ENCODE data around the gene PCDHGA8.

DNA sequence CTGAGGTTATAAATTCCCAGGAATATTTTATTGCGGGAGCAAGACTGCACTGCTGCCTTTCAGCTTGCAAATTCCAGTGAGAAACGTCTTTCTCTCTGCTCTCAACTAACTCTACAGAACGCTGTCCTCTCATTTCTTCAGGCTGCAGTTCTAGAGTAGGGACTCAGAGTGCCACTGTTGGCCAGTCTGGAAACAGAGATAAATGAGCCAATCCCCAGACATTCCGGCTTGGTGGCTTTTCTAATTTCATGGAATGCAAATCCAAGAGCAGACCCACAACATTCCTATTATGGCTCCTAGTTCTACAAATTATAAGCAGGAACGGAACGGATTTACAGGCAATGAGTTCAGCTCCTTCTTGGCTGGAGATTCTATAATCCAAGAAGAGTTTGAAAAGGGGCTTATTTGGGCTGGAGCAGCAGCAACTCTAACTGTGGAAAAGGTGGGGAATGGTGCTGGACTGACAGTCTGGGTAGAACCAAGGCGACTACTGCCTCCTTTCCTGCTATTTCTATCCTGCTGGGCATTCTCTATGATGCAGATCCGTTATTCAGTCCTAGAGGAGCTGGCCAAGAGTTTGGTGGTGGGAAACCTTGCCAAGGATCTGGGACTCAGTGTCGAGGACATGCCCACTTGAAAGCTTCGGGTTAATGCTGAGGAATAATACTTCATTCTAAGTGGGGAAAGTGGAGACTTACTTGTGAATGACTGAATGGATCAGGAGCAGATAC lies 47.1 kb downstream of the PCDHGA8 start:
- TF ChIP-seq ZNF565 (CRISPR knock-in tag; conservative IDR thresholded peaks at IDR 0.05; ENCODE audit: low read depth) (no peak), ZFP3 (CRISPR knock-in tag; IDR thresholded peaks at IDR 0.05) (no peak), ZC3H10 (CRISPR knock-in tag; IDR thresholded peaks at IDR 0.05) (no peak), SNAI2 (CRISPR knock-in tag; IDR thresholded peaks at IDR 0.05) (no peak), TOX (CRISPR knock-in tag; IDR thresholded peaks at IDR 0.05; ENCODE audit: borderline replicate concordance) (no peak), ESRRG (CRISPR knock-in tag; IDR thresholded peaks at IDR 0.05) (no peak), ZFP30 (CRISPR knock-in tag; IDR thresholded peaks at IDR 0.05) (no peak), RARB (CRISPR knock-in tag; IDR thresholded peaks at IDR 0.05) (no peak)
- TF ChIP-seq, protein P1, sequence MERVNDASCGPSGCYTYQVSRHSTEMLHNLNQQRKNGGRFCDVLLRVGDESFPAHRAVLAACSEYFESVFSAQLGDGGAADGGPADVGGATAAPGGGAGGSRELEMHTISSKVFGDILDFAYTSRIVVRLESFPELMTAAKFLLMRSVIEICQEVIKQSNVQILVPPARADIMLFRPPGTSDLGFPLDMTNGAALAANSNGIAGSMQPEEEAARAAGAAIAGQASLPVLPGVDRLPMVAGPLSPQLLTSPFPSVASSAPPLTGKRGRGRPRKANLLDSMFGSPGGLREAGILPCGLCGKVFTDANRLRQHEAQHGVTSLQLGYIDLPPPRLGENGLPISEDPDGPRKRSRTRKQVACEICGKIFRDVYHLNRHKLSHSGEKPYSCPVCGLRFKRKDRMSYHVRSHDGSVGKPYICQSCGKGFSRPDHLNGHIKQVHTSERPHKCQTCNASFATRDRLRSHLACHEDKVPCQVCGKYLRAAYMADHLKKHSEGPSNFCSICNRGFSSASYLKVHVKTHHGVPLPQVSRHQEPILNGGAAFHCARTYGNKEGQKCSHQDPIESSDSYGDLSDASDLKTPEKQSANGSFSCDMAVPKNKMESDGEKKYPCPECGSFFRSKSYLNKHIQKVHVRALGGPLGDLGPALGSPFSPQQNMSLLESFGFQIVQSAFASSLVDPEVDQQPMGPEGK (CRISPR knock-in tag; IDR thresholded peaks at IDR 0.05; ENCODE audit: borderline replicate concordance): no peak
- TF ChIP-seq, protein P2, sequence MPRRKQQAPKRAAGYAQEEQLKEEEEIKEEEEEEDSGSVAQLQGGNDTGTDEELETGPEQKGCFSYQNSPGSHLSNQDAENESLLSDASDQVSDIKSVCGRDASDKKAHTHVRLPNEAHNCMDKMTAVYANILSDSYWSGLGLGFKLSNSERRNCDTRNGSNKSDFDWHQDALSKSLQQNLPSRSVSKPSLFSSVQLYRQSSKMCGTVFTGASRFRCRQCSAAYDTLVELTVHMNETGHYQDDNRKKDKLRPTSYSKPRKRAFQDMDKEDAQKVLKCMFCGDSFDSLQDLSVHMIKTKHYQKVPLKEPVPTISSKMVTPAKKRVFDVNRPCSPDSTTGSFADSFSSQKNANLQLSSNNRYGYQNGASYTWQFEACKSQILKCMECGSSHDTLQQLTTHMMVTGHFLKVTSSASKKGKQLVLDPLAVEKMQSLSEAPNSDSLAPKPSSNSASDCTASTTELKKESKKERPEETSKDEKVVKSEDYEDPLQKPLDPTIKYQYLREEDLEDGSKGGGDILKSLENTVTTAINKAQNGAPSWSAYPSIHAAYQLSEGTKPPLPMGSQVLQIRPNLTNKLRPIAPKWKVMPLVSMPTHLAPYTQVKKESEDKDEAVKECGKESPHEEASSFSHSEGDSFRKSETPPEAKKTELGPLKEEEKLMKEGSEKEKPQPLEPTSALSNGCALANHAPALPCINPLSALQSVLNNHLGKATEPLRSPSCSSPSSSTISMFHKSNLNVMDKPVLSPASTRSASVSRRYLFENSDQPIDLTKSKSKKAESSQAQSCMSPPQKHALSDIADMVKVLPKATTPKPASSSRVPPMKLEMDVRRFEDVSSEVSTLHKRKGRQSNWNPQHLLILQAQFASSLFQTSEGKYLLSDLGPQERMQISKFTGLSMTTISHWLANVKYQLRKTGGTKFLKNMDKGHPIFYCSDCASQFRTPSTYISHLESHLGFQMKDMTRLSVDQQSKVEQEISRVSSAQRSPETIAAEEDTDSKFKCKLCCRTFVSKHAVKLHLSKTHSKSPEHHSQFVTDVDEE (CRISPR knock-in tag; IDR thresholded peaks at IDR 0.05): no peak

All from SK-N-SH treated with all-trans-retinoic acid at 6 μM for 48 hours (cell line).